Peyer's patch (tissue), 4 donors: ENCODE measurements around the gene AMMECR1L.

Source experiments
- POLR2A ChIP-seq, 2 donors: fragments of 450-650 bp; IDR thresholded peaks; one replicate each; pipeline ENCODE4 v1.5.1; 2017; ENCODE audit warnings: antibody characterized with exemption in 2 of 2, mild to moderate bottlenecking in 2 of 2, moderate library complexity in 2 of 2
- TF ChIP-seq, protein P1 (sequence below), 6 experiments: fragments of 450-650 bp in 4 of 6; fragments of 200-600 bp in 2 of 6; sonication (generic) in 1 of 6; IDR thresholded peaks; one replicate each; pipeline ENCODE4 v1.5.1; 2017 to 2019; ENCODE audit warnings: antibody characterized with exemption in 6 of 6, mild to moderate bottlenecking in 3 of 6, moderate library complexity in 1 of 6

- TF ChIP-seq, protein P1, sequence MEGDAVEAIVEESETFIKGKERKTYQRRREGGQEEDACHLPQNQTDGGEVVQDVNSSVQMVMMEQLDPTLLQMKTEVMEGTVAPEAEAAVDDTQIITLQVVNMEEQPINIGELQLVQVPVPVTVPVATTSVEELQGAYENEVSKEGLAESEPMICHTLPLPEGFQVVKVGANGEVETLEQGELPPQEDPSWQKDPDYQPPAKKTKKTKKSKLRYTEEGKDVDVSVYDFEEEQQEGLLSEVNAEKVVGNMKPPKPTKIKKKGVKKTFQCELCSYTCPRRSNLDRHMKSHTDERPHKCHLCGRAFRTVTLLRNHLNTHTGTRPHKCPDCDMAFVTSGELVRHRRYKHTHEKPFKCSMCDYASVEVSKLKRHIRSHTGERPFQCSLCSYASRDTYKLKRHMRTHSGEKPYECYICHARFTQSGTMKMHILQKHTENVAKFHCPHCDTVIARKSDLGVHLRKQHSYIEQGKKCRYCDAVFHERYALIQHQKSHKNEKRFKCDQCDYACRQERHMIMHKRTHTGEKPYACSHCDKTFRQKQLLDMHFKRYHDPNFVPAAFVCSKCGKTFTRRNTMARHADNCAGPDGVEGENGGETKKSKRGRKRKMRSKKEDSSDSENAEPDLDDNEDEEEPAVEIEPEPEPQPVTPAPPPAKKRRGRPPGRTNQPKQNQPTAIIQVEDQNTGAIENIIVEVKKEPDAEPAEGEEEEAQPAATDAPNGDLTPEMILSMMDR (IDR thresholded peaks at IDR 0.05) = no peak
- no peak for TF ChIP-seq POLR2A (IDR thresholded peaks at IDR 0.05)
Observed at GRCh38 chr2:127891811-127892210, 6.1 kb upstream of the AMMECR1L start.
